Endothelial cell of umbilical vein (primary cell): ENCODE data around the gene KRTAP29-1. TPM values are rescaled to one million over a fixed set of nuclear protein-coding genes. Genes with fewer than 3 reads are reported as not detected.

Source experiments
- BruUV-seq: library from RNA; stranded (reverse); fragments of 400-500 nt; replicated peaks from 2 replicates; lab custom pipeline; 2021; lab: Mats Ljungman, UMichigan
- CTCF ChIA-PET: fragments of 300-600, 350-600 bp; sonication (Branson Sonifier 250); formaldehyde crosslinking; loops from one replicate; lab custom pipeline; 2021; ENCODE audit warnings: antibody characterized with exemption, inconsistent platforms; lab: Charles Lee
- POLR2A ChIA-PET: fragments of 300-600, 350-600 bp; sonication (Branson Sonifier 250); formaldehyde crosslinking; loops from one replicate; lab custom pipeline; 2021; ENCODE audit warnings: antibody characterized with exemption, inconsistent platforms; lab: Charles Lee
- DNase-seq: peaks from one replicate; pipeline ENCODE4 v3.0.0-alpha.2; 2011; ENCODE audit warnings: low read depth, low spot score
- FAIRE-seq: peaks from 2 replicates; lab custom pipeline; 2011; peaks lifted over from hg19 to GRCh38; lab: Jason Lieb, UNC
- H2AFZ ChIP-seq: 2 replicates; pipeline ENCODE4 v1.6.0; 2012; ENCODE audit warnings: low read depth, low read length, control low read depth, inconsistent platforms
- H3K27ac ChIP-seq: 2 replicates; pipeline ENCODE4 v1.5.1; 2011; ENCODE audit warnings: low read depth, mild to moderate bottlenecking, control low read depth, low read length, moderate library complexity; ENCODE audit not compliant: insufficient read depth
- H3K27me3 ChIP-seq, 2 experiments: 2 replicates each; pipeline versions ENCODE4 v1.6.0 to v1.6.1; 2011; ENCODE audit warnings: low read length in 2 of 2, mixed read lengths in 1 of 2; ENCODE audit not compliant: control insufficient read depth in 2 of 2, insufficient read depth in 2 of 2
- H3K36me3 ChIP-seq, 2 experiments: 2 replicates in 1 of 2; 3 replicates in 1 of 2; pipeline ENCODE4 v1.5.1; 2011; ENCODE audit warnings: low read length in 2 of 2, mild to moderate bottlenecking in 1 of 2, moderate library complexity in 1 of 2; ENCODE audit not compliant: control insufficient read depth in 2 of 2, insufficient read depth in 2 of 2; ENCODE audit errors: extremely low read depth in 1 of 2
- H3K4me1 ChIP-seq: 3 replicates; pipeline ENCODE4 v1.5.1; 2011; ENCODE audit warnings: mild to moderate bottlenecking, low read length; ENCODE audit not compliant: control insufficient read depth, insufficient read depth; ENCODE audit errors: extremely low read depth
- H3K4me2 ChIP-seq: 2 replicates; pipeline ENCODE4 v1.6.1; 2011; ENCODE audit warnings: low read length, control low read depth, mixed read lengths; ENCODE audit not compliant: insufficient read depth
- H3K4me3 ChIP-seq, 3 experiments: fragments of 200-600 bp in 1 of 3; sonication (generic), shearing (Covaris generic) in 1 of 3; replicated peaks in 1 of 3; 2 replicates each; pipeline ENCODE4 v1.5.1; 2011 to 2016; ENCODE audit warnings: control low read depth in 3 of 3, low read length in 3 of 3, mild to moderate bottlenecking in 2 of 3, inconsistent platforms in 1 of 3, low read depth in 1 of 3, moderate library complexity in 1 of 3; ENCODE audit not compliant: insufficient read depth in 1 of 3
- H3K79me2 ChIP-seq: 2 replicates; pipeline ENCODE4 v1.6.0; 2012; ENCODE audit warnings: low read length, inconsistent platforms; ENCODE audit not compliant: control insufficient read depth, insufficient read depth
- H3K9ac ChIP-seq: replicated peaks from 2 replicates; pipeline ENCODE3; 2011; ENCODE audit warnings: low read length, control low read depth; ENCODE audit not compliant: insufficient read depth; ENCODE audit errors: extremely low read depth
- H3K9me1 ChIP-seq: replicated peaks from 3 replicates; pipeline ENCODE4 v1.6.0; 2011; ENCODE audit warnings: mild to moderate bottlenecking, low read length; ENCODE audit not compliant: control insufficient read depth, insufficient read depth; ENCODE audit errors: extremely low read depth
- H3K9me3 ChIP-seq: replicated peaks from 2 replicates; pipeline ENCODE4 v1.5.1; 2012; ENCODE audit warnings: low read length, inconsistent platforms; ENCODE audit not compliant: control insufficient read depth, insufficient read depth
- H4K20me1 ChIP-seq: replicated peaks from 2 replicates; pipeline ENCODE3; 2011; ENCODE audit warnings: mild to moderate bottlenecking, low read length; ENCODE audit not compliant: control insufficient read depth, insufficient read depth; ENCODE audit errors: extremely low read depth
- CTCF ChIP-seq, 2 donors: IDR thresholded peaks; 1 replicate in 1 of 2; 2 replicates in 1 of 2; pipeline ENCODE4 v1.5.1; 2011; ENCODE audit warnings: low read length in 2 of 2, mild to moderate bottlenecking in 2 of 2, moderate library complexity in 2 of 2, control low read depth in 1 of 2, inconsistent platforms in 1 of 2, low read depth in 1 of 2; ENCODE audit not compliant: insufficient read depth in 1 of 2; ENCODE audit errors: extremely low read depth in 1 of 2
- EZH2 ChIP-seq: IDR thresholded peaks from 2 replicates; pipeline ENCODE4 v1.6.1; 2012; ENCODE audit warnings: borderline replicate concordance, low read depth, mild to moderate bottlenecking, moderate library complexity, low read length, inconsistent platforms; ENCODE audit not compliant: severe bottlenecking
- FOS ChIP-seq: IDR thresholded peaks from 2 replicates; pipeline ENCODE4 v1.6.1; 2011; ENCODE audit warnings: mild to moderate bottlenecking, low read length, moderate library complexity, borderline replicate concordance; ENCODE audit not compliant: insufficient read depth
- GATA2 ChIP-seq: IDR thresholded peaks from 2 replicates; pipeline ENCODE4 v1.7.0; 2011; ENCODE audit warnings: low read depth, mild to moderate bottlenecking, moderate library complexity, mixed read lengths, low read length; ENCODE audit not compliant: insufficient read length, insufficient read depth
- JUN ChIP-seq: IDR thresholded peaks from 2 replicates; pipeline ENCODE4 v1.6.1; 2011; ENCODE audit warnings: borderline replicate concordance, low read depth; ENCODE audit not compliant: insufficient read length, insufficient read depth
- MAX ChIP-seq: IDR thresholded peaks from 2 replicates; pipeline ENCODE4 v1.6.1; 2011; ENCODE audit not compliant: insufficient read depth, insufficient read length
- MYC ChIP-seq: IDR thresholded peaks from one replicate; pipeline ENCODE4 v1.6.1; 2011; ENCODE audit warnings: mild to moderate bottlenecking, low read depth, low read length
- POLR2A ChIP-seq: IDR thresholded peaks from 2 replicates; pipeline ENCODE4 v1.6.1; 2012; ENCODE audit warnings: low read depth, mild to moderate bottlenecking, control low read depth, low read length
- POLR2AphosphoS5 ChIP-seq: IDR thresholded peaks from 2 replicates; pipeline ENCODE4 v1.6.1; 2012; ENCODE audit warnings: low read depth, mild to moderate bottlenecking, control low read depth, low read length, moderate library complexity; ENCODE audit not compliant: insufficient read depth
- dilution Hi-C: fragments of 300-500 bp; cut with MboI; formaldehyde crosslinking; loops from one replicate; pipeline ENCODE4 v1.15.0; 2019; ENCODE audit warnings: low sequenced_read_pairs; ENCODE audit not compliant: extremely low pct_ligation_motif_present
- intact Hi-C: fragments of 100-400 bp; cut with micrococcal nuclease; formaldehyde crosslinking; loops from one replicate; pipeline ENCODE4 v1.10.0; 2022
- polyA plus RNA-seq, 4 experiments: library from polyadenylated mRNA; depleted of rRNA in 3 of 4; stranded (reverse) in 3 of 4; unstranded in 1 of 4; fragments of >200 nt; gene quantifications; 2 replicates each; pipeline versions ENCODE4 v1.2.1 to v1.2.3, GENCODE V29; 2011 to 2012; ENCODE audit warnings: missing spikeins in 1 of 4
- total RNA-seq: library from RNA; stranded (reverse); gene quantifications from 2 replicates; pipeline ENCODE4 v1.2.3, GENCODE V29; 2021

Gene KRTAP29-1
- total and polyA plus RNA-seq, 2 donors (not counting 3 experiments of a cell fraction or from before 2014, with no cell fraction given), result not detected

GRCh38 chr17:41315204-41315794, 12.6 kb upstream of the KRTAP29-1 start, which contains the start of gene KRTAP17-1:
KRTAP17-1 (minus strand) TSS chr17:41315710; CDS start chr17:41315650, 60 bp downstream.
- intact Hi-C loops (no loop called here), dilution Hi-C loops (no loop called here)
- no peaks in the 10 kb centered on the region for H3K9me1 ChIP-seq
- H3K79me2 ChIP-seq, result no peaks in the 10 kb centered on the region
- no peaks in the 10 kb centered on the region for H3K4me1 ChIP-seq
- BruUV-seq, result no TSS peak
- POLR2A ChIA-PET, result no interaction called here
- no peaks in the 10 kb centered on the region for H3K9me3 ChIP-seq
- CTCF ChIA-PET, result no interaction called here
- H3K27ac ChIP-seq, result no peak within 1 kb of the TSS
- no peaks in the 10 kb centered on the region for H3K36me3 ChIP-seq
- no peak within 1 kb of the TSS for H3K4me3 ChIP-seq
- DNase-seq, result no peak
- TF ChIP-seq MYC, result no peak
- no peak for TF ChIP-seq FOS
- TF ChIP-seq JUN, result no peak
- TF ChIP-seq CTCF (IDR thresholded peaks at IDR 0.05; ENCODE audit: extremely low read depth in 1 of 2, insufficient read depth in 1 of 2, low read depth in 1 of 2, low read length in 2 of 2), result no peak
- no peak for TF ChIP-seq EZH2
- no peak for TF ChIP-seq POLR2A
- H4K20me1 ChIP-seq, result no peaks in the 10 kb centered on the region
- no peak within 1 kb of the TSS for H3K4me2 ChIP-seq
- no peak for FAIRE-seq
- peaks cover 0 to 2% of the 10 kb centered on the region in 2 experiments for H3K27me3 ChIP-seq
- no peak within 1 kb of the TSS for H3K9ac ChIP-seq
- no peak within 1 kb of the TSS for H2AFZ ChIP-seq

GRCh38 chr17:41311111-41311510, 8.5 kb upstream of the KRTAP29-1 start:
- Histone ChIP-seq H2AFZ (no peak overlapping the region), H3K27me3 (no peaks in the 10 kb centered on the region), H3K4me3 (no peak overlapping the region), H3K4me2 (no peak overlapping the region), H3K9ac (no peak overlapping the region), H3K27ac (no peak overlapping the region), H3K9me1 (no peaks in the 10 kb centered on the region), H4K20me1 (no peaks in the 10 kb centered on the region), H3K9me3 (no peaks in the 10 kb centered on the region), H3K79me2 (no peaks in the 10 kb centered on the region), H3K36me3 (no peaks in the 10 kb centered on the region), H3K4me1 (no peaks in the 10 kb centered on the region)
- TF ChIP-seq CTCF (IDR thresholded peaks at IDR 0.05; ENCODE audit: extremely low read depth in 1 of 2, insufficient read depth in 1 of 2, low read depth in 1 of 2, low read length in 2 of 2) (no peak), GATA2 (no peak), EZH2 (no peak), POLR2A (no peak), MYC (no peak), POLR2AphosphoS5 (no peak), JUN (no peak), FOS (no peak), MAX (no peak)
- BruUV-seq, result no TSS peak
- CTCF ChIA-PET, result no interaction called here
- dilution Hi-C loops, result no loop called here
- POLR2A ChIA-PET, result no interaction called here
- FAIRE-seq, result no peak
- intact Hi-C loops, result no loop called here
- DNase-seq, result no peak
